Muscle layer of colon (tissue), 2 donors: ENCODE measurements around the gene CLDN10.
"Not testable (repeated sequence)": the region's sequence is repeated elsewhere in the genome, so short reads cannot be mapped to it uniquely, and the experiment has no call there.

ENCODE experiments used
- H3K27ac ChIP-seq: one replicate; pipeline ENCODE4 v1.7.0; 2013; ENCODE audit warnings: low read depth, mild to moderate bottlenecking, low read length, moderate library complexity
- H3K27me3 ChIP-seq, 2 donors: one replicate each; pipeline ENCODE4 v1.7.0; 2013; ENCODE audit warnings: low read length in 2 of 2, mild to moderate bottlenecking in 2 of 2; ENCODE audit not compliant: insufficient read depth in 2 of 2, control insufficient read depth in 1 of 2
- H3K36me3 ChIP-seq: one replicate; pipeline ENCODE4 v1.7.0; 2013; ENCODE audit warnings: mild to moderate bottlenecking, low read length; ENCODE audit not compliant: insufficient read depth
- H3K4me1 ChIP-seq: one replicate; pipeline ENCODE4 v1.7.0; 2013; ENCODE audit warnings: mild to moderate bottlenecking, low read length; ENCODE audit not compliant: insufficient read depth
- H3K4me3 ChIP-seq, 2 donors: one replicate each; pipeline ENCODE4 v1.7.0; 2013; ENCODE audit warnings: low read length in 2 of 2, low read depth in 1 of 2, mild to moderate bottlenecking in 1 of 2, moderate library complexity in 1 of 2
- H3K9ac ChIP-seq: one replicate; pipeline ENCODE4 v1.7.0; 2013; ENCODE audit warnings: low read length
- H3K9me3 ChIP-seq: one replicate; pipeline ENCODE4 v1.7.0; 2013; ENCODE audit warnings: mild to moderate bottlenecking, low read length
- donor health status: abdominal sarcoma.
- donor health status: Adenocarcinoma of cecum.

CLDN10 gene

GRCh38 chr13:95565758-95566157 is 13.2 kb downstream of the CLDN10 start:
- H3K9me3 ChIP-seq, H3K27me3 ChIP-seq, H3K4me3 ChIP-seq, H3K4me1 ChIP-seq, H3K9ac ChIP-seq, H3K36me3 ChIP-seq, H3K27ac ChIP-seq: not testable (repeated sequence)

GRCh38 chr13:95568131-95568530 is 15.6 kb downstream of the CLDN10 start:
- Histone ChIP-seq H3K36me3 (no peaks in the 10 kb centered on the region), H3K4me3 (no peak overlapping the region), H3K27me3 (no peaks in the 10 kb centered on the region), H3K4me1 (no peaks in the 10 kb centered on the region), H3K9me3 (no peaks in the 10 kb centered on the region), H3K9ac (no peak overlapping the region), H3K27ac (no peak overlapping the region)

GRCh38 chr13:95570016-95570415 is 17.5 kb downstream of the CLDN10 start:
- Histone ChIP-seq H3K9ac (no peak overlapping the region), H3K4me1 (no peaks in the 10 kb centered on the region), H3K36me3 (no peaks in the 10 kb centered on the region), H3K27ac (no peak overlapping the region), H3K4me3 (no peak overlapping the region), H3K27me3 (no peaks in the 10 kb centered on the region), H3K9me3 (no peaks in the 10 kb centered on the region)

GRCh38 chr13:95571941-95572340 is 19.4 kb downstream of the CLDN10 start:
- Histone ChIP-seq H3K9ac (no peak overlapping the region), H3K27ac (no peak overlapping the region), H3K4me3 (no peak overlapping the region), H3K4me1 (no peaks in the 10 kb centered on the region), H3K36me3 (no peaks in the 10 kb centered on the region), H3K27me3 (no peaks in the 10 kb centered on the region), H3K9me3 (no peaks in the 10 kb centered on the region)

GRCh38 chr13:95573221-95573620 is 20.7 kb downstream of the CLDN10 start:
- Histone ChIP-seq H3K9ac (no peak overlapping the region), H3K27me3 (no peaks in the 10 kb centered on the region), H3K36me3 (no peaks in the 10 kb centered on the region), H3K4me1 (no peaks in the 10 kb centered on the region), H3K27ac (no peak overlapping the region), H3K4me3 (no peak overlapping the region), H3K9me3 (no peaks in the 10 kb centered on the region)

- no peaks in the 10 kb centered on the region for H3K9me3 ChIP-seq
- no peaks in the 10 kb centered on the region for H3K27me3 ChIP-seq
- H3K27ac ChIP-seq = no peak overlapping the region
- H3K4me3 ChIP-seq = no peak overlapping the region
- H3K36me3 ChIP-seq = peaks cover 12% of the 10 kb centered on the region
- no peak overlapping the region for H3K9ac ChIP-seq
- H3K4me1 ChIP-seq = no peaks in the 10 kb centered on the region
These were observed 26.8 kb downstream of the CLDN10 start for GRCh38 chr13:95579303-95579702.

- peaks cover 30% of the 10 kb centered on the region for H3K36me3 ChIP-seq
- no peaks in the 10 kb centered on the region for H3K4me1 ChIP-seq
- no peak overlapping the region for H3K27ac ChIP-seq
- H3K27me3 ChIP-seq = no peaks in the 10 kb centered on the region
- no peak overlapping the region for H3K9ac ChIP-seq
- H3K9me3 ChIP-seq = no peaks in the 10 kb centered on the region
- no peak overlapping the region for H3K4me3 ChIP-seq
These were observed 33.3 kb downstream of the CLDN10 start for GRCh38 chr13:95585867-95586266.

- Histone ChIP-seq H3K9ac (no peak overlapping the region), H3K36me3 (peaks cover 18% of the 10 kb centered on the region), H3K9me3 (no peaks in the 10 kb centered on the region), H3K4me1 (no peaks in the 10 kb centered on the region), H3K4me3 (no peak overlapping the region), H3K27ac (no peak overlapping the region), H3K27me3 (no peaks in the 10 kb centered on the region)
These were observed 35.6 kb downstream of the CLDN10 start for GRCh38 chr13:95588134-95588533.

GRCh38 chr13:95588721-95589120 is 36.2 kb downstream of the CLDN10 start:
- no peaks in the 10 kb centered on the region for H3K4me1 ChIP-seq
- H3K27me3 ChIP-seq = no peaks in the 10 kb centered on the region
- no peaks in the 10 kb centered on the region for H3K9me3 ChIP-seq
- H3K9ac ChIP-seq = no peak overlapping the region
- no peak overlapping the region for H3K27ac ChIP-seq
- H3K4me3 ChIP-seq = no peak overlapping the region
- peaks cover 18% of the 10 kb centered on the region for H3K36me3 ChIP-seq

- H3K9me3 ChIP-seq = no peaks in the 10 kb centered on the region
- H3K9ac ChIP-seq = no peak overlapping the region
- no peak overlapping the region for H3K27ac ChIP-seq
- H3K36me3 ChIP-seq = no peaks in the 10 kb centered on the region
- H3K4me1 ChIP-seq = no peaks in the 10 kb centered on the region
- H3K4me3 ChIP-seq = no peak overlapping the region
- no peaks in the 10 kb centered on the region for H3K27me3 ChIP-seq
These were observed 40.9 kb downstream of the CLDN10 start for GRCh38 chr13:95593462-95593861.

- H3K4me3 ChIP-seq = no peak overlapping the region
- H3K27ac ChIP-seq = no peak overlapping the region
- H3K36me3 ChIP-seq = peaks cover 6% of the 10 kb centered on the region
- H3K4me1 ChIP-seq = no peaks in the 10 kb centered on the region
- no peak overlapping the region for H3K9ac ChIP-seq
- no peaks in the 10 kb centered on the region for H3K9me3 ChIP-seq
- H3K27me3 ChIP-seq = no peaks in the 10 kb centered on the region
These were observed 44.2 kb downstream of the CLDN10 start for GRCh38 chr13:95596701-95597100.

GRCh38 chr13:95601216-95601615 is 48.7 kb downstream of the CLDN10 start:
- Histone ChIP-seq H3K4me3 (no peak overlapping the region), H3K9me3 (no peaks in the 10 kb centered on the region), H3K27me3 (no peaks in the 10 kb centered on the region), H3K9ac (no peak overlapping the region), H3K4me1 (no peaks in the 10 kb centered on the region), H3K36me3 (peaks cover 20% of the 10 kb centered on the region), H3K27ac (no peak overlapping the region)
